HUDEP-2 (cell line): ENCODE results near the gene KLK8.

Experiments used
- DNase-seq, 76 experiments: peaks; one replicate each; lab custom pipeline; 2025; ENCODE audit not compliant: unreplicated experiment in 76 of 76; lab: John Stamatoyannopoulos, UW

Gene KLK8, protein sequence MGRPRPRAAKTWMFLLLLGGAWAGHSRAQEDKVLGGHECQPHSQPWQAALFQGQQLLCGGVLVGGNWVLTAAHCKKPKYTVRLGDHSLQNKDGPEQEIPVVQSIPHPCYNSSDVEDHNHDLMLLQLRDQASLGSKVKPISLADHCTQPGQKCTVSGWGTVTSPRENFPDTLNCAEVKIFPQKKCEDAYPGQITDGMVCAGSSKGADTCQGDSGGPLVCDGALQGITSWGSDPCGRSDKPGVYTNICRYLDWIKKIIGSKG

DNA sequence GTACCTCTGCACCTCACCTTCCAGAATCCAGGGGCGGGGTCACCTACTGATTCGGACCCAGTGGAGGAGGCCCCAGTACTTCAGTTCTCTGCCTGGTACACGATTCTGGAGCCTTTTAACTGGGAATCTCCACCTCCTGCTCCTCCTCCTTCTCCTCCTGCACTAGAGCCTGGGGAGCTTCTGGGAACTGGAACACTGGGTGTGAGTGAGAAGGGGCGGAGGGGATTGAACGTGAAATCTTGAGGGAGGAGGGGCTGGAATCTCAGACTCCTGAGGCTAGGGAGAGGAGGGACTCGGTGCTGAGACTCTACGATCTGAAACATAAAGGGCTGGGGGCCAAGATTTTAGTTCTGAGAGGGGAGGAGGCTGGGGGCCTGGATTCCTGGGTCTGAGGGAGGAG is at the start of gene KLK8:
Gene KLK8 (minus strand): TSS at position 90 of the 400 bp plus-strand sequence. CDS start 437 bp downstream, outside the sequence.
- no peak for DNase-seq

DNA sequence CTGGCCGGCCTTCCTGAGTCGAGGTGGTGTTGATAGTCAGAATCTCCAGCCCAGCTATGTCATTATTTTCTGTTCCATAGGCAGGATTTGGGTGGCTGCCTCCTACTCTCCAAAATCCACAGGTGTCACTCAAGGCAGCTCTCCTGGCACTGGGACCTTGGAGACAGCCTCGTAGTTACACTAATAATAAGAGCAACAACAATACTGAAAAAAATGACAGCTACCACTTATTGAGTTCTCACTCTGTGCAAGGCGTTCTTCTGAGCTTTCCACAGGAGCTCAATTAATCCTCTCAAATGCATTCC is 45.6 kb upstream of the KLK8 start:
- DNase-seq: no peak

DNA sequence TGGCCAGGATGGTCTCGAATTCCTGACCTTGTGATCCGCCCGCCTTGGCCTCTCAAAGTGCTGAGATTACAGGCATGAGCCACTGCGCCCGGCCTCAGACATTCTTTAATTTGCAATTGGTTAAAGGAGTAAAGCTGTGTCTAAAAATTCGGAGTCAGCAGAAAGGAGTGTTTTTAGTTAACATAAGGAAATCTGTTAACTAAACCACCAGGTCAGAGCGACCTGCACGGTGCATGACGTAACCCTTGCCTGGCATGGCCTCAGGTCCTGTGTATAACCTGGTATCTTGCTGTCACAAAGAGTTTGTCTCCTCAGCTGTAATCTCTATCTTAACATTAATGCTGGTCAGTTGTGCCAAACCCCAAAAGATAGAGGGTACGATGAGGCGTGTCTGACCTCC is 42.9 kb upstream of the KLK8 start:
- no peak for DNase-seq

DNA sequence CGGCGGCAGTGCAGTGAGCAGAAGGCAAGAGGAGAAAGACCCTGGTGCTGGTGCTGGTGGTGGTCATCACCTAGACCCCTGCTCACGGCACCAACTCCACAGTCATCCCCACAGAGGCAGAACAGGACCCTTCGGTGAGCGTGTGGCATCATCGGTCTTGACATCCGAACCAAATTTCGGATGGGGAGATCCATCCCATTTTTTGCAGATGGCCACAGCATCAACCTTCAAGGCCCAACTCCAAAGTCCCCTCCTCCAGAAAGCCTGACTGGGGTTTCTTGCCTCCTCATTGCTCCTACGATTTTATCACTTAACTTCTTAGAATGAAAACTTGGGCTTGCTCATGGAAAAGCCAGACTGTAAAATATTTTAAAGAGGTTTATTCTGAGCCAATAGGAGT is 42.1 kb upstream of the KLK8 start:
- DNase-seq: no peak

DNA sequence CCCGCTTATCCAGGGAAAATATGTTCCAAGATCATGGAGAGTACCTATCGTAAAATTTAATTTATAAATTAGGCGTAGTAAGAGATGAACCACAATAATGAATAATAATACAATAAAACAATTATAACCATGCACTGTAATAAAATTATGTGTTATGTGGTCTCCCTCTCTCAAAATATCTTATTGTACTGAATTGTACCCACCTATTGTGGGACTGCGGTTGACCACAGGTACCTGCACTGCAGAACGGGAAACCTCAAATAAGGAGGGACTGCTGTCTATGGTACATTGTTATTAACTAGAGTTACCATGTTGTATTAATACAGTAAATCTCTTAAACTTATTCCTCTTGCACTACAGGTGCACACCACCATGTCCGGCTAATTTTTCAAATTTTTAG is 38.7 kb upstream of the KLK8 start:
- no peak for DNase-seq

DNA sequence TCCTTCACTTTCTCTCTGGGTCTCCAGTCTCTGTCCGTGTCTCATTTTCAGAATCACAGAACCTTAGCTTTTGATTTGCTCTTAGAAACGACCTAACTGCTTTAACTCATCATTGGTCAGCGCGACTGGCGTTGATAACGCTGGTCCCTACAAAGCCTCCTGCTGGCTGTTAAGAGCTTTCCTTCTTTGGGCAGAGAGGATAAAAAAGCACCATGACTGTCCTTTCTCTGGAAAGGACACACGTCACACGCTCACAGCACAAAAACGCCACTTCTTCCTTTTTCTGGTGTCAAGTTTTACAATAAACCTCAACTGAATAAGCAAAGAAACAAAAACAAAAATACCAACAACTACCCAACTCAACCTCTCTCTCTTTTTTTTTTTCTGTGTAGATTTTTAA is 35.1 kb upstream of the KLK8 start:
- DNase-seq: no peak

DNA sequence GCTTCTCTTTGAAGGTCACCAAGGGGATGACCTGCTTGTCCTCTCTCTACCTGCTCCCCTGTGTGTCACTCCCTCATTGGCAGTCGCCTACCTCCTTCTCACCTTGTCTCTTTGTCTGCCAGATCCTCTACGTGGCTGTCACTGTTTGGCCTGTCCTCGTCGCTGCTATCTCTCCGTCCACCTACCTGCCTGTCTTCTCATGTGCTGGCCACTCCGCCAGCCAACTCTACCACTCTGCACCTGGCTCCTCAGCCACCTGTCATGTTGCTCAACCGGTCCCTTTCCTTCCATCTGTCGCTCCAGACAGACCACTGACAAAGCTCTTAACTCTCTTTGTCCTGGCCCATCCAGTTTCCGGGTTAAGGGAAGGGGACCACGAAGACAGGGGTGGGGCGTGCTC is 33.3 kb upstream of the KLK8 start, which contains the start of gene KLK12:
Gene KLK12 (minus strand): TSS at position 299 of the 400 bp plus-strand sequence. CDS start 381 bp downstream, outside the sequence.
- DNase-seq: no peak

DNA sequence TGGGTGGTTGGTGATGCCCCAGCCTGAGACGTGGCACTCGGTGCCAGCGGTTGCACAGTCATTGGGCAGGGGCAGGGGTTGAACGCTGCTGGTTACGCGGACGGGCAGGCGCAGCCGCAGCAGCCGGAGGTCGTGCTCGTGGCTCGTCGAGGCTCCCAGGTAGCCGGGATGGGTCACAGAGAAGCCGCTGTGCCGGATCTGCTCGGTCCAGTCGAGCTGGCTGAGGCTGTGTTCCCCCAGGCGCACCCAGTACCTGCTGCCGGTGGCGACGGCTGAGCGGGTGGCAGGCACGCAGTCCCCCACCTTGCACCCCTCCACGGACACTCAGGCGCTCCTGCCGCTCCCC is 30.4 kb upstream of the KLK8 start:
- DNase-seq: no peak

DNA sequence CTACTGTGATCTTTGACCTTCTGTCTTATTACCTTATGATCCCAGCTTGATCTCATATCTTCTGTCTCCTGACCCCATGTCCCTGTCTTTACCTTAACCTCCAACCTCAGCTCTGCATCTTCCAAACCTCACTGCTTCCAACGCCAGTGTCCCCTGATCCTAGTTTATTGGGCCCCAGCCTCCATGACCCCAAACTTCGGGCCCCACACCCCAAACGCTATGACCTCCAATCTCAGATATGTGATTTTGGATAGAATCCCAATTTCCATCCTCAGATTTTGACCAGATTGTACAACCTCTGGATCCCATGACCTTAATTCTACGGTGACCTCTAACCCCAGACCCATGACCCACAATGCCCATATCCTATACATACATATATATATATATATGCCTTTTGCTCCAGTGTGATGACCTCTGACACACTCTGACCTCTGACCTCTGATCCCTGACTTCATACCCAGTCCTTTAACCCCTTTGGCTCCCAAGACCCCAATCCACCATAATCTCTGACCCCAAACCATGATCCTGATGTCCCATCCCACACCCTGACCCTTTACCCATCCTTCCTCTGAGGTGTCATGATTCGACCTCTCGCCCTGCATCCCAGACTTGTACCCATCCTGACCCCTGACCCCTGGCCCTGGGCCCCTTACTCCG is 29.9 kb upstream of the KLK8 start:
- no peak for DNase-seq

DNA sequence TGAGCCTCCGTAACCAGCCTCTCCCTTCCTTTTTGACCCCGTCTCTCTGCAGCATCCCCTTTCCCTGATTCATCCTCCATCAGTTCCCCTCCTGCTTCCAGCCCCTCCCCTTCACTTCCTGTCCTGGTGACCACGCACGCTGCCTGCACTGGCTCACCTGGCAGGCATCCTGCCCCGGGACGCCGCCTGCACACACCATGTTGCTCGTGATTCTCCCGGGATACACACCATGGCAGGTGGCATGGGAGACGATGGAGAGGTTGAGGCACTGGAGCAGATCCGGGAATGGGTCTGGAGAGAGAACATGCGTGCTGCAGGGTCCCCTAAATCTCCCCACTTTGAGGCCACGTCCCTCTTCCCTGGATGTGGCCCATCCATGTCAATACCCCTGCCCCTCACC is 29.2 kb upstream of the KLK8 start:
- DNase-seq: no peak

DNA sequence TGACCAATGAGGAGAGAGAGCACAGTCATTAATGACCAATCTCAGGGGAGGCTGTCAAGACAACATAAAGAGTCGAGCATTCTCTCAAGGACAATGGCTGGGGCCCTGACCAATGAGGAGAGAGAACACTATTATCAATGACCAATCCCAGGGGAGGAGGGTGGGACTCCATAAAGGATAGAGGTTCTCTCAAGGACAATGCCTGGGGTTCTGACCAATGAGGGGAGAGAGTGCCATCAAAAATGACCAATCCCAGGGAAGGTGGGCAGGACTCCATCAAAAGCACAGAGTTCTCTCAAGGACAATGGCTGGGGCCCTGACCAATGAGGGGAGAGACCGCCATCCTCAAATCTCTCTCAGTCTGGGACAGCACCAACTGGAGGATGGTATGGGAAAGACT is 28.3 kb upstream of the KLK8 start:
- DNase-seq: no peak

DNA sequence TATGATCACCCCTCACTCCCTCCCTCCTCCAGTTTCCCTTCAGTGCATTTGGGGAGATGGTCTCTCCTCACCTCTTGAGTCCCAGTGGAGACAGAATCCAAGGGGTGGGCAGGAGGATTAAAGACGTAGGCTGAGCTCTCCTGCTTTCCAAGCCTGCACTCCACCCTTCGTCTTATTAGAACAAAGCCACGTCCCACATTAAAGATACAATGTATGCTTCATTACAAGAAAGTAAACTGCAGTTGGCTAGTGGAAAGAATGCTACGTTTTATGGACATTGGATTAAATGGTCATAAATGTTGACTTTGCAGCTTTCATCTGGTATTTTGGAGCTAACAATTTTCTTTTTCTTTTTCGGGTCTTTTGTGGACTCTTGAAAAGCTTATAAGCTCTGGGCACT is 26.5 kb upstream of the KLK8 start:
- no peak for DNase-seq

DNA sequence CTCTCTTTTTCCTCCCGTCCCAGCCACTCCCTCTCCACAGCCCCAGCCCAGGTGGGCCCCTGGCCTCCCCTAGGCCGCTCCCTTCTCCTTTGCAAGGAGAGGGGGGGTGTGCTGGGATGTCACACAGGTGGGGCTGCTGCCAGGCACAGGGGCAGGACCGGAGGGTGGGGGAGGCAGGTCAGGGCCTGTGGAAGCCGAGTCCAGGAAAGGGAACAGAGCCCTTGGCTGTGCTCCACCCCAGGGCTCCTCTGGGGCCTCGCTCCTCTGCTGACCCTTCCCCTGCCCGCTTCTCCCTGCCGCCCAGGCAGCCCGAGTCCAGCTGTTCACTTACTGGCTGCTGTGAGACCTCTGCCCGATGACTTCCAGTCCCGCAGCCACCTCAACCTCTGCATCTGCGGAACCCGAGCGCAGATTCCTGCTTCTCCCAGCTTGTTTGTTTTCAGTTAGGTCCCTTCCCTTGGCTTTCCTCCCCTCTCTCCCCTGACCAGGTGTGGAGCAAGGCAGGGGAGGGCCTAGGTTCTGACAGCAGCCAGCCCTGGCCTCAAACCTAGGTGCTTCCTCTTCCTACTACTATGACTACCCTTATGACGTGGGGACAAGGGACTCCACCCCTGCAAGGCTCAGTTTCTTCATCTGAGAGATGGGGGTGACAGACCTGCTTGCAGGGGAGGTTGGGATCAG is 25.9 kb upstream of the KLK8 start:
- no peak for DNase-seq

DNA sequence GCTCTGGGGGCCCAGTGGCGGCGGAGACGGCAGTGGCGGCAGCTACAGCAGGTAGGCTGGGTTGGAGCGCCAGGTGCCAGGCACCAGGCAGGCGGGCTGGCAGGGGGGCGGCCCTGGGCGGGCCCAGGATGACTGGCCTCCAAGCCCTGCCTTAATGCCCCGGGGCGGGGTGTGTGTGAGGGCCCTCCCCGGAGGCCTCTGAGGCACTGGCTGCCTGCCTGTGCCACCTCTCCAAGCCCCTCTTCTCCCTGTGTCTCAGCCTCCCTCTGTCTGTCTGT is 25.1 kb upstream of the KLK8 start, which contains the start of gene KLK11:
Gene KLK11 (minus strand): TSS at position 63 of the 278 bp plus-strand sequence. CDS start 985 bp downstream, outside the sequence.
- no peak for DNase-seq

DNA sequence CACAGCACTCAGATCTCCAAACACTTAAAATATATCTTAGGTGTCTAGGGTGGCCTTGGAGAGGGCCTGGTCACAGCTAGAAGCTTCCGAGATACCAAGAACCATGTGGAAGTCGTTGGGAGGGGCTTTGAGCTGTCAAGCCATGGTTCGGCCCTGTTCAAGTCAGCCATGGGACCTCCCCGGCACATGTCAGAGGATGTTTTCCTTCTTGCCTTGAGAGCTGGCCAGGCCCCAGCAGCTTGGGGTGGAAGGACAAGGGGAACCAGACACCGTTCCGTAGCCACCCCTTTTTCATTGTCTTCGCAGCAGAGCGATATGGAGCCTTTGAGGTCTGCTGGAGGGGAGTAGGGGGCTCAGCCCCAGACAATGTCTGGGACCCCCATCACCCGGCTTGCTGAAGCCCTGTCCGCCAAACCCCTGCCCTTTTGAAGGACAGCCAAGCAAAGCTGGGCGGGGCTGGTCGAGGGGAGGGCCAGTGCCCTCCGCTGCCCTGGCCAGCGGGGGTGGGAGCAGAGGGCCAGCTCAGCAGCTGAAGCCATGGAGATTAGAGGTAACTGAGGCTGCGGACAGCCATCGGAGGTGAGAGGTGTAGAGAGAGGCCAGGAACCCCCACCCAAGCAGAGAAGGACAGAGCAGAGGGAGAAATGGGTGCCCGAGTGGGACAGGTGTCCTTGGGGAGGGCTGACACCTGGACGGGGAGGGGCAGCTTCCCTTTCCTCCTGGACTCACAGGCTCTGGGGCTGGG is 24.6 kb upstream of the KLK8 start:
- DNase-seq: no peak

DNA sequence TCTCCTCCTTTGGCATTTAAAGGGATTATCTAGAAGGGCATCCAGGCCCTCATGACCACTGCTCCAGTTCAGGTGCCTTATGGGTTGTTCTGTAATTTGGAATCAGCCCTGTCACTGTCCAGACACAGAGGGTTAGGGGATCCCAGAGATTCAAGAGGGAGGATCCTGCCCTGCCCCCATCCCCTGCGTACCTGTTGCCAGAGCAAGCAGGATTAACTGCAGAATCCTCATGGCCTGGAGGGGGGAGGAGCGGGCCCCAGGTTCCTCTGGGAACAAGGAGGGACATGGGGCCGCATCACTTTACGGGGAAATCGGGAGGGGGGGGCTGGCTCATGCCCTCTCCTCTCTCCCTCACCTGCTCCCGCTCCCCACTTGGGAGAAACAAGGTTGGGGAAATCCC is 24.0 kb upstream of the KLK8 start:
- DNase-seq: no peak

DNA sequence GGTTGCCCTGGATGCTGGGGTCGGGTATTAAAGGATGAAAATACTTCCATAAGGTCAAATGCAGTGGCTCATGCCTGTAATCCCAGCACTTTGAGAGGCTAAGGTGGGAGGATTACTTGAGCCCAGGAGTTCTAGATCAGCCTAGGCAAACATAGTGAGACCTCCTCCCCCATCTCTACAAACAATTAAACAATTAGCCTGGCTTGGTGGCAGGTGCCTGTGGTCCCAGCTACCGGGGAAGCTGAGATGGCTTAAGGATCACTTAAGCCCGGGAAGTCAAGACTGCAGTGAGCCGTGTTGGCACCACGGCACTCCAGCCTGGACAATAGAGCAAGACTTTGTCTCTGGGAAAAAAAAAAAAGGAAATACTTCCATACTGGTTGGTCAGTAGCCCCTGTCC is 23.5 kb upstream of the KLK8 start:
- no peak for DNase-seq

DNA sequence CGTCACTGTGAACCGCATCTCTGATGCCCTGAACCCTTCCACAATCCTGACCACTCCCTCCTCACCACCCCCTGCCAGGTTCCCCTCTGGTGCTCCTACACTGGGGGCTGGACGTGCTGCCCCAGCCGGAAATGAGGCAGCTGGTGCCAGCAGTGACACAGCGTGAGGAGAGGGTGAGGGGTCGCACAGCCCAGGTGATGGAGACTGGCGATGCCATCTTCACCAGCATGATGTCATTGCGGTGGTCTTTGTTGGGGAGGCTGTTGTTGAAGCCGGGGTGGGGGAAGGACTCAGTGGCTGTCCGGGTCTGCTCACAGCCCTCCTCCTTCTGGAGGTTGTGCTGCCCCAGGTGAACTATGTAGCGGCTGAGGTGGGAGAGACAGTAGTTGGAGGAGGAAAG is 22.5 kb upstream of the KLK8 start:
- DNase-seq: no peak

DNA sequence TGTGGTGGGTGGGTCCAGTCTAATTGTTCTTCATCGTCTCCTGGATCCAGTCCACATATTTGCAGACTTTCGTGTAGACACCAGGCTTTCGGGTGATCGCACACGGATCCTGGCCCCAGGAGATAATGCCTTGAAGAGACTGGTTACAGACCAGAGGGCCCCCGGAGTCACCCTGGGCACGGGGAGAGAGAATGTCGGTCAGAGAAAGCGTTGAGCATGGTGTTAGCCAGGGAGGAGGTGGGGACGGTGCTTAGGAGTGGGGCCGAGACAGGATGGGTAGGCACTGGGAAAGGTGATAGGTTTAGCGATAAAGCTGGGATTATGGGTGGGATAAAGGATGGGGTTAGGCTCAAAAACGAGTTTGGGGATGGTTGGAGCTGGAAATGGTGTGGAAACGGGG is 21.1 kb upstream of the KLK8 start:
- DNase-seq: no peak

DNA sequence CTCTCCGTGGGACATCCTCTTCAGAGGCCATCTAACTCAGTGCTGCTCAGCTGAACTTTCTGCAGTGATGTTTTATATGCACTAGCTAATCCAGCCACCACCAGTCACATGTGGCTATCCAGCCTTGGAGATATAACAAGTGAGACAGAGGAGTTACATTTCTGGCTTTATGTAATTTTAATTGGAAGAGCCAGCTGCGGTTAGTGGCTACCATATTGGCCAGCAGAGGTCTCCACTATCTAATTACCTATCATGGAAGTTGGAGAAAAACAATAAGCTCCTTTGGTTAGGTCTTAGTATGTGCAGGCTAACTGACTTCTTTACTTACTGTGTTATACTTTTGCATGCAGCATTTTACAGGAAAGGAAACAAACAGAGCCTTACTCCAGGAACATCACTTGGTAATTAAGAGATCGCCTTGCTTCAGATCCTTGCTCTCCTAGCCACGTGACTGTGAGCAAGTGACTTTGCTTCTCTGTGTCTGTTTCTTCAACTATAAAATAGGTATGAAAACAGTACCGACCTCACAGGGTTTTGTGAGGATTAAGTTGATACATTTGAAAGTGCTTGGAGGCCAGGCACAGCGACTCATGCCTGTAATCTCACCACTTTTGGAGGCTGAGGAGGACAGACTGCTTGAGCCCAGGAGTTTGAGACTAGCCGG is 19.7 kb upstream of the KLK8 start:
- peak in 27 of 76 experiments; percentile 2 to 64 (median 26) for DNase-seq

DNA sequence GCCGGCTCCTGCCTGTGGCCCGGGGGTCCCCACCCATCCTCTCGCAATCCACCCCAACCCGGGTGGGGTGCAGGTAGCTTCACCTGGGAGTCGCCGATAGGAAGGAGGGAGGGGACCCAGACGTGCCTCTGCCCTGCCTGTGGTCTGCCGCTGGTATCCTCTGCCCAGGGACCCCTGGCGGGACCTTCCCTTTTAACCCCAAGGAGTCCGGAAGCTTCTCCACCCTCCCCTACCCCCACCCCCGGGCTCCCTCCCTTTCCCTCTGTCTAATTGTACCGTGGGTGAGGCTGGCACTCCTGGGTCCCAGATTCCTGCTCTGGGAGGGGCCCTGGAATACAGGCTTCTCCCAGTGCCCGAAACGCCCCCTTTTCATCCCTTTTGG is 18.1 kb upstream of the KLK8 start, which contains the start of gene KLK10:
Gene KLK10 (minus strand): TSS at position 166 of the 382 bp plus-strand sequence. CDS start 579 bp downstream, outside the sequence.
- DNase-seq: no peak
